ENCODE measurements around the gene ENTR1.

The ENTR1 gene

GRCh38 chr9:136374183-136374575 is 36.2 kb downstream of the ENTR1 start:
- Histone ChIP-seq H3K36me3 (ENCODE audit: insufficient read depth, insufficient read length, low read length) (peaks cover 96% of the 10 kb centered on the region), H3K4me1 (ENCODE audit: insufficient read depth, insufficient read length) (peaks cover 26% of the 10 kb centered on the region), H3K27me3 (ENCODE audit: insufficient read depth, insufficient read length) (no peaks in the 10 kb centered on the region), H3K4me3 (ENCODE audit: insufficient read length, low read depth) (no peak overlapping the region), H3K9me3 (ENCODE audit: insufficient read depth, low read length) (no peaks in the 10 kb centered on the region), H3K9ac (ENCODE audit: insufficient read length, low read depth) (peak overlapping the region; percentile 32)
- no peak for DNase-seq (ENCODE audit: low read depth, low spot score)
- no peak for TF ChIP-seq YY1 (IDR thresholded peaks at IDR 0.05; ENCODE audit: insufficient read depth, insufficient read length)
- TF ChIP-seq ZNF274 (IDR thresholded peaks at IDR 0.05; ENCODE audit: low read depth, low read length), result no peak
- TF ChIP-seq SUZ12 (IDR thresholded peaks at IDR 0.05; ENCODE audit: extremely low read depth, insufficient read depth, insufficient read length), result no peak

- no peak within 1 kb of the TSS for H3K4me3 ChIP-seq (ENCODE audit: insufficient read length, low read depth)
- peaks cover 26% of the 10 kb centered on the region for H3K4me1 ChIP-seq (ENCODE audit: insufficient read depth, insufficient read length)
- peaks cover 91% of the 10 kb centered on the region for H3K36me3 ChIP-seq (ENCODE audit: insufficient read depth, insufficient read length, low read length)
- no peak for DNase-seq (ENCODE audit: low read depth, low spot score)
- H3K9ac ChIP-seq (ENCODE audit: insufficient read length, low read depth), result peak within 1 kb of the TSS; percentile 32
- H3K9me3 ChIP-seq (ENCODE audit: insufficient read depth, low read length), result no peaks in the 10 kb centered on the region
- H3K27me3 ChIP-seq (ENCODE audit: insufficient read depth, insufficient read length), result no peaks in the 10 kb centered on the region
- TF ChIP-seq YY1 (IDR thresholded peaks at IDR 0.05; ENCODE audit: insufficient read depth, insufficient read length) (no peak), ZNF274 (IDR thresholded peaks at IDR 0.05; ENCODE audit: low read depth, low read length) (no peak), SUZ12 (IDR thresholded peaks at IDR 0.05; ENCODE audit: extremely low read depth, insufficient read depth, insufficient read length) (no peak)
These were observed 36.9 kb downstream of the ENTR1 start, which contains the start of gene CARD9 for GRCh38 chr9:136373300-136374182. TSS of gene CARD9 (minus strand) at chr9:136373669. CDS start at chr9:136372078, 1,591 bp downstream.

GRCh38 chr9:136372561-136373299 is 37.7 kb downstream of the ENTR1 start:
- peaks cover 26% of the 10 kb centered on the region for H3K4me1 ChIP-seq (ENCODE audit: insufficient read depth, insufficient read length)
- no peaks in the 10 kb centered on the region for H3K27me3 ChIP-seq (ENCODE audit: insufficient read depth, insufficient read length)
- H3K4me3 ChIP-seq (ENCODE audit: insufficient read length, low read depth), result no peak overlapping the region
- peaks cover 91% of the 10 kb centered on the region for H3K36me3 ChIP-seq (ENCODE audit: insufficient read depth, insufficient read length, low read length)
- no peaks in the 10 kb centered on the region for H3K9me3 ChIP-seq (ENCODE audit: insufficient read depth, low read length)
- DNase-seq (ENCODE audit: low read depth, low spot score), result no peak
- no peak overlapping the region for H3K9ac ChIP-seq (ENCODE audit: insufficient read length, low read depth)
- TF ChIP-seq SUZ12 (IDR thresholded peaks at IDR 0.05; ENCODE audit: extremely low read depth, insufficient read depth, insufficient read length) (no peak), ZNF274 (IDR thresholded peaks at IDR 0.05; ENCODE audit: low read depth, low read length) (no peak)

- no peak for TF ChIP-seq SUZ12 (IDR thresholded peaks at IDR 0.05; ENCODE audit: extremely low read depth, insufficient read depth, insufficient read length)
- no peak for TF ChIP-seq ZNF274 (IDR thresholded peaks at IDR 0.05; ENCODE audit: low read depth, low read length)
- TF ChIP-seq YY1 (IDR thresholded peaks at IDR 0.05; ENCODE audit: insufficient read depth, insufficient read length), result no peak
- Histone ChIP-seq H3K4me3 (ENCODE audit: insufficient read length, low read depth) (no peak overlapping the region), H3K9ac (ENCODE audit: insufficient read length, low read depth) (no peak overlapping the region), H3K36me3 (ENCODE audit: insufficient read depth, insufficient read length, low read length) (peaks cover 90% of the 10 kb centered on the region), H3K27me3 (ENCODE audit: insufficient read depth, insufficient read length) (no peaks in the 10 kb centered on the region), H3K9me3 (ENCODE audit: insufficient read depth, low read length) (no peaks in the 10 kb centered on the region), H3K4me1 (ENCODE audit: insufficient read depth, insufficient read length) (peaks cover 26% of the 10 kb centered on the region)
- no peak for DNase-seq (ENCODE audit: low read depth, low spot score)
These were observed 38.4 kb downstream of the ENTR1 start for GRCh38 chr9:136372006-136372405.

GRCh38 chr9:136371533-136371880 is 38.9 kb downstream of the ENTR1 start:
- no peak for DNase-seq (ENCODE audit: low read depth, low spot score)
- no peak overlapping the region for H3K4me3 ChIP-seq (ENCODE audit: insufficient read length, low read depth)
- peaks cover 25% of the 10 kb centered on the region for H3K4me1 ChIP-seq (ENCODE audit: insufficient read depth, insufficient read length)

GRCh38 chr9:136370687-136371532 is 39.5 kb downstream of the ENTR1 start:
- Histone ChIP-seq H3K4me1 (ENCODE audit: insufficient read depth, insufficient read length) (peaks cover 26% of the 10 kb centered on the region), H3K9ac (ENCODE audit: insufficient read length, low read depth) (no peak overlapping the region), H3K9me3 (ENCODE audit: insufficient read depth, low read length) (no peaks in the 10 kb centered on the region)

More at GRCh38 chr9:136371533-136371880, 38.9 kb downstream of the ENTR1 start:
- TF ChIP-seq SUZ12 (IDR thresholded peaks at IDR 0.05; ENCODE audit: extremely low read depth, insufficient read depth, insufficient read length) (no peak), YY1 (IDR thresholded peaks at IDR 0.05; ENCODE audit: insufficient read depth, insufficient read length) (no peak)
- Histone ChIP-seq H3K9me3 (ENCODE audit: insufficient read depth, low read length) (no peaks in the 10 kb centered on the region), H3K36me3 (ENCODE audit: insufficient read depth, insufficient read length, low read length) (peaks cover 90% of the 10 kb centered on the region), H3K9ac (ENCODE audit: insufficient read length, low read depth) (no peak overlapping the region), H3K27me3 (ENCODE audit: insufficient read depth, insufficient read length) (no peaks in the 10 kb centered on the region)

More at GRCh38 chr9:136370687-136371532, 39.5 kb downstream of the ENTR1 start:
- no peak for DNase-seq (ENCODE audit: low read depth, low spot score)
- H3K4me3 ChIP-seq (ENCODE audit: insufficient read length, low read depth), result no peak overlapping the region
- TF ChIP-seq YY1 (IDR thresholded peaks at IDR 0.05; ENCODE audit: insufficient read depth, insufficient read length) (no peak), ZNF274 (IDR thresholded peaks at IDR 0.05; ENCODE audit: low read depth, low read length) (no peak), SUZ12 (IDR thresholded peaks at IDR 0.05; ENCODE audit: extremely low read depth, insufficient read depth, insufficient read length) (no peak)
- peaks cover 90% of the 10 kb centered on the region for H3K36me3 ChIP-seq (ENCODE audit: insufficient read depth, insufficient read length, low read length)
- no peaks in the 10 kb centered on the region for H3K27me3 ChIP-seq (ENCODE audit: insufficient read depth, insufficient read length)

Measured in NT2/D1 (cell line).